Measurements from ENCODE around the gene ACSF3.

DNA sequence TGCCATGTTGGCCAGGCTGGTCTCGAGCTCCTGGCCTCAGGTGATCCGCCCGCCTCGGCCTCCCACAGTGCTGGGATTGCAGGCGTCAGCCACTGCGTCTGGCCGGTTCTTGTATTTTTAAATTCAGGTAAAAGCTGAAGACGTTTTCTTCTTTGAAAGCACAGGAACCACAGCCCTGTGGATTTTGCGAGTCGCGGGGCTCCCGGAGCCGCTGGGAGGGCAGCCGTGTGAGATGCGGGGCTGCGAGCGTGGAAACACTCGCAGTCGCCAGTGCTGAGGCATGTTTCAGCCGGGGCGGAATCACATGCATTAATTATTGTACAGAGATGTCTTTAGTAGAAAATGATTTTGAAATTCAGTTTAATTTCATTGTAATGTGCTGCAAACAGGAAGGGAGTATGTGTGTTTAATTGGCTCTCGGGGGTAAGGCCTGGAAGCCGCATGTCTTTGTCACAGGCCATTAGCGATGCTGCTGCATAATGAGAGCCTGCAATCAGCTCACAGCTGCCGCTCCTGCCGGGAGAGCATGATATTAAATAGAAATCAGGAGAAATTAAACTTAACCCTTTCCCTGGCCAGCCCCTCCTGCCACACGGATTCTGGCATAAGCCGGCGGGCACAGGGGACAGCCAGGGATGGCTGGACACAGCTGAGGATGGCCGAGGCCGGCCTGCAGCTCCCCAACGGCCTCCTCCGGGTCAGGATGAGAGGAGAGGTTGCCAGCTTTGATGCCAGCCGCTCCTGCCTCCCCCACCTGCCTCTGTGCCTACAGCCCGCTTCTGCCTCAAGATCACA, 42.5 kb downstream of the ACSF3 start:
- TF ChIP-seq POLR2AphosphoS5 (IDR thresholded peaks at IDR 0.05) = no peak
- TF ChIP-seq, protein P1, sequence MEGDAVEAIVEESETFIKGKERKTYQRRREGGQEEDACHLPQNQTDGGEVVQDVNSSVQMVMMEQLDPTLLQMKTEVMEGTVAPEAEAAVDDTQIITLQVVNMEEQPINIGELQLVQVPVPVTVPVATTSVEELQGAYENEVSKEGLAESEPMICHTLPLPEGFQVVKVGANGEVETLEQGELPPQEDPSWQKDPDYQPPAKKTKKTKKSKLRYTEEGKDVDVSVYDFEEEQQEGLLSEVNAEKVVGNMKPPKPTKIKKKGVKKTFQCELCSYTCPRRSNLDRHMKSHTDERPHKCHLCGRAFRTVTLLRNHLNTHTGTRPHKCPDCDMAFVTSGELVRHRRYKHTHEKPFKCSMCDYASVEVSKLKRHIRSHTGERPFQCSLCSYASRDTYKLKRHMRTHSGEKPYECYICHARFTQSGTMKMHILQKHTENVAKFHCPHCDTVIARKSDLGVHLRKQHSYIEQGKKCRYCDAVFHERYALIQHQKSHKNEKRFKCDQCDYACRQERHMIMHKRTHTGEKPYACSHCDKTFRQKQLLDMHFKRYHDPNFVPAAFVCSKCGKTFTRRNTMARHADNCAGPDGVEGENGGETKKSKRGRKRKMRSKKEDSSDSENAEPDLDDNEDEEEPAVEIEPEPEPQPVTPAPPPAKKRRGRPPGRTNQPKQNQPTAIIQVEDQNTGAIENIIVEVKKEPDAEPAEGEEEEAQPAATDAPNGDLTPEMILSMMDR (IDR thresholded peaks at IDR 0.05; ENCODE audit: poor library complexity, severe bottlenecking) = peak; percentile 14
- no peak for TF ChIP-seq TAF1 (IDR thresholded peaks at IDR 0.05; ENCODE audit: low read depth)
- TF ChIP-seq EP300 (conservative IDR thresholded peaks at IDR 0.05; ENCODE audit: poor library complexity, severe bottlenecking) = peak; percentile 26

All from neural cell (in vitro differentiated cells).